Caco-2 (cell line): ENCODE results near the gene IQSEC1. TPM values are rescaled to one million over a fixed set of nuclear protein-coding genes. Genes with fewer than 3 reads are reported as not detected.

Experiments used
- total RNA-seq: library from RNA; stranded (reverse); gene quantifications from 2 replicates; pipeline ENCODE4 v1.2.3, GENCODE V29; 2022

The IQSEC1 gene
- total RNA-seq, 1 experiment from 2014 or later: 40.0 TPM

Other genes with a start within 250 kb of the IQSEC1 start
- 1,713 and 1,899 TPM in 2 replicates for gene RPL32, start 231.9 kb downstream of the IQSEC1 start, total RNA-seq